ENCODE data around the gene GOLGA8S. TPM values are rescaled to one million over a fixed set of nuclear protein-coding genes. Genes with fewer than 3 reads are reported as not detected.
"Not testable (repeated sequence)": the region's sequence is repeated elsewhere in the genome, so short reads cannot be mapped to it uniquely, and the experiment has no call there.

GOLGA8S gene
- total RNA-seq, 2 donors from 2014 or later: 0.14 to 0.42 TPM

DNA sequence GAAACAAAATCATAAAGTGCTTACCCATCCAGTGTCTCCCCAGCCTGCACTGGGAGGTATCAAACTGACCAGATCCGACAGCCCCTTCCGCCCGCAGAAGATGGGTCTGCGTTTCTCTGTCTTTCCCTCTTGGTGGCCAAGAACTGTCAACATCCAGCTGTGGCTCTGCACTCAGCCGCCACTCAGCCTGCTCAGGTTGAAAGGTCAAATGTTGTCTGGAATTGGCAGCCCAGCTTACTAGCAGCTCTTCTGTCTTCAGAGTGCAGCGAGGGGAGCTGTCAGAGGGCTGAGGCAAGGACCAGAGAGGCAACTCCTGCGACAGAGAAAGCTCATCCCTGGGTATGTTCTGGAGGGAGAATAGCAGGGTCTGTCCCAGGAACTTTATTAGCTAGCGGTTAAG is 47.1 kb downstream of the GOLGA8S start:
- H3K27ac ChIP-seq: peak overlapping the region; percentile 64 to 88
- no peak overlapping the region for H3K4me3 ChIP-seq
- no peak for TF ChIP-seq CTCF (IDR thresholded peaks at IDR 0.05)
- H3K4me1 ChIP-seq (ENCODE audit: control insufficient read depth in 1 of 2, low read depth in 2 of 2): peaks cover 44 to 76% of the 10 kb centered on the region in 2 donors
- DNase-seq (ENCODE audit: low spot score) (no peak), ATAC-seq (ENCODE audit: insufficient number of reproducible peaks, low FRiP score, low read depth) (no peak)
- H3K36me3 ChIP-seq: no peaks in the 10 kb centered on the region
- no peaks in the 10 kb centered on the region for H3K27me3 ChIP-seq (replicated peaks; ENCODE audit: insufficient read depth)
- no peaks in the 10 kb centered on the region for H3K9me3 ChIP-seq

GRCh38 chr15:23402140-23402539 is 47.6 kb downstream of the GOLGA8S start:
- no peak overlapping the region for H3K4me3 ChIP-seq
- H3K4me1 ChIP-seq (ENCODE audit: control insufficient read depth in 1 of 2, low read depth in 2 of 2): peaks cover 44 to 73% of the 10 kb centered on the region in 2 donors
- TF ChIP-seq CTCF (IDR thresholded peaks at IDR 0.05): no peak
- peak overlapping the region; percentile 64 to 88 for H3K27ac ChIP-seq
- no peaks in the 10 kb centered on the region for H3K27me3 ChIP-seq (replicated peaks; ENCODE audit: insufficient read depth)
- no peak for DNase-seq (ENCODE audit: low spot score)
- no peak for ATAC-seq (ENCODE audit: insufficient number of reproducible peaks, low FRiP score, low read depth)
- no peaks in the 10 kb centered on the region for H3K9me3 ChIP-seq
- H3K36me3 ChIP-seq: no peaks in the 10 kb centered on the region

DNA sequence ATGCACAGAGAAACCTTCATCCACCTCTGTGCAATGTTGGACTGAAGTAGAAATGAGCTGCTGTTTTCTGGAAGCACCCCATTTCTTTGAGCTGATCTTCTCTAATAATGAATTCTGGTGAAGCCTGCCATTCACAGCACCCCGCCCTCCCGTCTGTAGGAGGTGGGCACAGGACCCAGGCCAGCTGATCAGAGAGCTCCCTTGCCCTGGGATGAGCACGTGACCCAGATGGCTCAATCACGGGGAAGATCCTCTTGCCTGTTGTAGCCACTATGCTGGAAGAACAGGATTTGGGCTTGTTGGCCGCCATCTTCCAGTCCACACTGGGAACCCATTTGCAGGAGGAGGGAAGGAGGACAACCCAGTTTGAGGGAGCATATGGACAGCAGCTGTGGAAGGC is 48.0 kb downstream of the GOLGA8S start:
- no peaks in the 10 kb centered on the region for H3K27me3 ChIP-seq (replicated peaks; ENCODE audit: insufficient read depth)
- no peaks in the 10 kb centered on the region for H3K36me3 ChIP-seq
- TF ChIP-seq CTCF (IDR thresholded peaks at IDR 0.05): no peak
- H3K4me3 ChIP-seq: no peak overlapping the region
- no peaks in the 10 kb centered on the region for H3K9me3 ChIP-seq
- ATAC-seq (ENCODE audit: insufficient number of reproducible peaks, low FRiP score, low read depth) (no peak), DNase-seq (ENCODE audit: low spot score) (no peak)
- peak overlapping the region; percentile 64 to 88 for H3K27ac ChIP-seq
- peaks cover 39 to 69% of the 10 kb centered on the region in 2 donors for H3K4me1 ChIP-seq (ENCODE audit: control insufficient read depth in 1 of 2, low read depth in 2 of 2)

GRCh38 chr15:23403550-23403949 is 49.0 kb downstream of the GOLGA8S start:
- H3K4me1 ChIP-seq (ENCODE audit: control insufficient read depth in 1 of 2, low read depth in 2 of 2): peaks cover 30 to 59% of the 10 kb centered on the region in 2 donors
- H3K27ac ChIP-seq: peak overlapping the region; percentile 64 to 88
- ATAC-seq (ENCODE audit: insufficient number of reproducible peaks, low FRiP score, low read depth): peak; percentile 90
- no peaks in the 10 kb centered on the region for H3K36me3 ChIP-seq
- H3K27me3 ChIP-seq (replicated peaks; ENCODE audit: insufficient read depth): no peaks in the 10 kb centered on the region
- TF ChIP-seq CTCF (IDR thresholded peaks at IDR 0.05): no peak
- H3K9me3 ChIP-seq: no peaks in the 10 kb centered on the region
- peak overlapping the region; percentile 58 for H3K4me3 ChIP-seq
- peak; percentile 35 for DNase-seq (ENCODE audit: low spot score)

- DNase-seq (ENCODE audit: low spot score) (no peak), ATAC-seq (ENCODE audit: insufficient number of reproducible peaks, low FRiP score, low read depth) (no peak)
- Histone ChIP-seq H3K27ac (no peak overlapping the region), H3K4me3 (no peak overlapping the region), H3K27me3 (replicated peaks; ENCODE audit: insufficient read depth) (no peaks in the 10 kb centered on the region), H3K36me3 (no peaks in the 10 kb centered on the region), H3K9me3 (no peaks in the 10 kb centered on the region), H3K4me1 (ENCODE audit: control insufficient read depth in 1 of 2, low read depth in 2 of 2) (no peaks in the 10 kb centered on the region)
- no peak for TF ChIP-seq CTCF (IDR thresholded peaks at IDR 0.05)
Measured at GRCh38 chr15:23411841-23412240, 57.3 kb downstream of the GOLGA8S start.

DNA sequence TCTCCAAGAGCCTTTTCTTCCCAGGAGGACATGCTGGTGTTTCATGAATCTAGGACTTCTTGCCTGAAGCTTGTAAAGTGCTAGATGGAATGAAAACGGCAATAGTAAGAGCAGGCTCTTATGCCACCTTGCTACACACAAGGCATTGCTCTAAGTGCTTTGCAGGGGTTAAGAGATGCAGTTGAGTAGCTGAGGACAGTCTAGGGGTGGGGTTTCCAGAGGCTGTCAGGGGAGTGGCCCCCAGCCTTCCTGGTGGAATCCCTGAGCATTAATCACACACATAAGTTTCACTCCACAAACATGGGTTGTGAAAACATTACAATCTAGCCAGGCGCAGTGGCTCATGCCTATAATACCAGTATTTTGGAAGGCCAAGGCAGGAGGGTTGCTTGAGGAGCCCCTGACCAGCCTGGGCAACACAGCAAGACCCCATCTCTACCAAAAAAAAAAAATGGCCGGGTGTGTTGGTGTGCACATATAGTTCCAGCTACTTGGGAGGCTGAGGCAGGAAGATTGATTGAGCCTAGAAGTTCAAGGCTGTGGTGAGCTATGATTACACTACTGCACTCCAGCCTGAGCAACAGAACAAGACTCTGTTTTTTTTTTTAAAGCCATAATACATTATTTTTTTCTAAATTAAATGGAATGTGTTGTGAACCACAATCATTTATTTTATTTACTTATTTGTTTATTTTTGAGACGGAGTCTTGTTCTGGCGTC is 58.5 kb downstream of the GOLGA8S start:
- not testable (repeated sequence) for DNase-seq (ENCODE audit: low spot score); H3K4me3 ChIP-seq

More for the DNA sequence above, 58.5 kb downstream of the GOLGA8S start:
- not testable (repeated sequence) for H3K36me3 ChIP-seq; H3K27ac ChIP-seq; H3K27me3 ChIP-seq (replicated peaks; ENCODE audit: insufficient read depth); H3K9me3 ChIP-seq; H3K4me1 ChIP-seq (ENCODE audit: control insufficient read depth in 1 of 2, low read depth in 2 of 2); ATAC-seq (ENCODE audit: insufficient number of reproducible peaks, low FRiP score, low read depth)

All from thoracic aorta (tissue), 2 donors.